ENCODE results near the gene PPFIBP2.

PPFIBP2 gene

DNA sequence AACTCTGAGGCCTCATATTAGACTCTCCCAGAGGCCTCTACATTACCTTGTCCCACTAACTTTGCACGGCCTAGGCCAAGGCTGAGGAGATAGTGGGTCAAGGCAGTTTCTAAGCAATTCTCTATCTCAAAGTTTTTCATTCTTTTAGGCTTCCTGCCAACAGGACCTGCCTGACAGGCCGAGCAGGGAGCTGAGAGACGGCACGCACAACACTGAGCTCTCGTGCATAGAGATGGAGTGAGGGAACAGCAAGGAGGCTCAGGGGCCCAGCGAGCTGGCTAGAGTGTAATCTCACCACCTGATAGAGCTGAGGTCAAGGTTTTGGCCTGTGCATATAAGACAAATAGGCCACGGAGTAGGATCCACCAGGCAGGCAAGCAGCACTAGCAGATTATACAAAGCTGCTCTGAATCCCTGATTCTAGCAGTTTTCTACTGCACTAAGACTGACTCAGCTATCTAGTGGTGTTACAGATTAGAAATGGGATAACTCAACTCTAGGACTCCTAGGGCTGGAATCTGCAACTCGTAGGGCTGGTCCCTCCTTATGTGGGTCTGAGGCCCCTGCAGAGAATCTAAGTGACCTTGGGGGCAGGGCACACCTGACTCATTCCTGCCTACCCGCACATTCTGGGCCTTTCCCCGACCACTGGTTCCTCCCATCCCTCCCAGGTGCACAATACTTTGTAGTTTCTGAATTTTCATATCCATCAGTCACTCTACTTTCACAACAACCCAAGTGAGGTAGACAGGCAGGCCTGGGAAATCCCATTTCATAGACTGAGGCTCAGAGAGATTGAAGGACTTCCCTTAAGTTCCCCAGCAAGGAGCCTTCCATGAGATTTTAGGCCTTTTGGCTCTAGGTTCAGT lies 157.8 kb downstream of the PPFIBP2 start:
- no peak for DNase-seq

DNA sequence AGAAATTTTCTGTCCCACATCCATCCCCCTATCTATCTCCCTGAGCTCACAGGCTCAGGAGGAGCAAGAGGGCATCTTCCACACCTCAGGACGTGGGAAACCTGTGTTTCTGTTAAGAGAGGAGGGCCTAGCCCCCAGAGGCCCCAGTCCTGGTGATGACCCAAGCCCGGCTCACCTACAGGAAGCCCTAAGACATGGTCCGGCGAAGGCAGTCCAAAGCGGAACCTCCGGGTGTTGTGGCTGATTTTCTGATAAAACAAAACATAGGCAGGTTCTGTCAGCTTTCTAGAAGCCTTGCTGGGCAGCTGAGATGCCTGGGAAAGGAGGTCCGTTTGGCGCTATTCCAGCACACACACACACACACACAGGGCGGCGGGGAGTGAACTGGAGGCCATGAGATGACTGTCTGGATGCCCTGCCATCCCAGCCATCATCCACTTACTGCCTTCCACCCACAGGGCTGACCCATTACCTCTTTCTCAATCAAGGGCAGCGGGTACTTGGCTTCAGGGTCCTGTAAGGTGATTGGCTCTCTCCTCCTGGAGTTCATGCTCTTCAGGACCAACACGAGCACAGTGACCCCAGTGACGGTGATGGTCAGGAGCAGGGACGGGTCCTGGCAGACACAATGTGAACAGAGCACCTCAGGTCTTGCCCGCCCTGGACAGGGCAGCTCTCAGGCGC lies 158.6 kb downstream of the PPFIBP2 start:
- DNase-seq: no peak

DNA sequence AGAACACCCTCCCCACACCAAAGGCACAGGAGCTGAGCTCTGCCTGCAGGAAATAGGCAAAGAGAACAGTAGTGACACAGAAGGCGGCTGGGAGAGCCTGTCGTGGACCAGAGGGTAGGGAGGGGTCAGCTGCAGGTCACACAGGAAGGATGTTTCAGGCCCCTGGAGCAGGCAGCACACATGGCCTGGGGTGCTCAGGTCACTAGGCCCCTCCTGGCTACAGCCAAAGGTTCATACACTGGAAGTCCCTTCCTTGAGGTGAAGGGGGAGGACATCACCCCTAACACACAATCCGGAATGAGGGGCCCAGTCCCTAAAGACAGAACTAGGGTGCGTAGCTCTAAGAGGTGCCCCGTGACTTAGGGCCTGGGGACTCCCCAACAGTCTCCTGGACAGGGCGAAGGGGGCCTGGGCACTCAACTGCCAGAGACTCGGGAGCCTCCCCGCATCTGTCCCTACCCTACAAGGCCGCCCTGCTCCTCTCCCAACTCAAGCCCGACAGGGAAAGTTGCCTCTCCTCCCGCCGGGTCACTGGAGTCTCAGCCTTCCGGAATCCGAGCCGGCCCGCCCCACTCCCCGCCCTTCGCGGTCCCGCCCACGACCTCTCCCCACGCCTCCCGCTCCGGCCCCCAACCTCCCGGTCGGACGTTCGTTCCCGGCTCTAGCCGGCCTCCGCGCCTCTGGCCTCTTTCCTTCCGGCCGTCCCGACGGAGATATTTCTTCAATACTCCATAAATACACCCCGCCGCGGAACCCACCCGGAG lies 159.3 kb downstream of the PPFIBP2 start, which contains the start of gene CYB5R2:
Gene CYB5R2 (minus strand): TSS at position 541 of the 764 bp plus-strand sequence. CDS start 675 bp downstream, outside the sequence.
- no peak for DNase-seq

- no peak for DNase-seq
Observed at GRCh38 chr11:7673724-7674434, 160.1 kb downstream of the PPFIBP2 start.

GRCh38 chr11:7675631-7676030 lies 161.8 kb downstream of the PPFIBP2 start:
- DNase-seq: no peak

GRCh38 chr11:7677071-7677470 lies 163.3 kb downstream of the PPFIBP2 start:
- DNase-seq: peak; percentile 63

- DNase-seq: no peak
Observed at GRCh38 chr11:7677796-7678201, 164.0 kb downstream of the PPFIBP2 start.

DNA sequence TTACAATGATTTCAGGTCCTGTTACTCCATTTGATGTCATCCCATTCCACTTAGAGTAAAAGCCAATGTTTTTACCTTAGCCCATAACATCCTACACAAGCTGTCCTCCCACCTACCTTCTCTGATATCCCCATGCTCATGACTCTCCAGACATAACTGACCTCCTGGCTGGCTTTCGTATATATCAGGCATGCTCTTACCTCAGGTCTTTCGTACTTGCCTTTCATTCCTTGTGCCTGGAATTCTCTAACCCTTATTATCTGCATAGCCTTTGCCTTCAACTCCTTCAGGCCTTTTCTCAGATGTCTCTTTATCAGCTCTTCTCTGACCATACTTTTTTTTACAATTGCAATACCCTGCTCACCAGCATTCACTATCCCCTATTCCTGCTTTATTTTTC lies 169.8 kb downstream of the PPFIBP2 start:
- DNase-seq: no peak

DNA sequence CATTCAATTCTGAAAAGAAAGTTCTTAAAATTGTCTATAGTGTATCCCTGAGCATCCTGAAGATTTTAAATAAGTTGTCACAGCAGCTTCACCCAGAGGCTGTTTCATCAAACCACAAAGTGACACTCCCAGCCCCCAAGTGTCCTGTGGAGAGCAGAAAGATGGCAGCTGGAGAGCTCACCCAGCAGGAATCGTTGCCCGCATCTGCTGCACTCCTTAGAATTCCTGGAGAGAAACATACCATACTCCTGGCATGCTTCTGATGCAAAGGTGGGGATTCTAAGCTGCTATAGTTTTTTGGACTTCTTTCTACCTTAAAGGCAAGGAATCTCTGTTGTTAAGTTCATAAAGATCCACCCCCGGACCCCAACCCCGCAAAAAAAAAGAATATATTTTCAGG lies 173.0 kb downstream of the PPFIBP2 start:
- DNase-seq: no peak

- DNase-seq: no peak
Observed at GRCh38 chr11:7687386-7687785, 173.6 kb downstream of the PPFIBP2 start.

GRCh38 chr11:7688238-7688826 lies 174.5 kb downstream of the PPFIBP2 start:
- no peak for DNase-seq

DNA sequence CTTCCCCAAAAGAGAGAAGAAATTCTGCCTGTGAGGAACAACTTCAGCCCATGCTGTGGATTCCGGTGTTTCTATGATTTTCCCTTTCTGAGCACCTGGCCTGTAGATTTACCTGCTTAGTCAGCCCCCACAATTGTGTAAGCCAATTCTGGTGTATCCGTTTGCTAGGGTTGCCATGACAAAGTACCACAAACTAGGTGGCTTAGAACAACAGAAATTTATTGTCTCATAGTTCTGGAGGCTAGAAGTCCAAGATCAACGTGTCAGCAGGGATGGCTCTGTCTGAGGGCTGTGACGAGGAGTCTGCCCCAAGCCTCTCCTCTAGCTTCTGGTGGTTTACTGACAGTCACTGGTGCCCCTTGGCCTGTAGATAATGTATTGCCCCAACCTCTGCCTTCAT lies 175.4 kb downstream of the PPFIBP2 start:
- DNase-seq: no peak

- DNase-seq: no peak
Observed at GRCh38 chr11:7690648-7691047, 176.8 kb downstream of the PPFIBP2 start.

GRCh38 chr11:7691759-7692350 lies 178.1 kb downstream of the PPFIBP2 start:
- no peak for DNase-seq

DNA sequence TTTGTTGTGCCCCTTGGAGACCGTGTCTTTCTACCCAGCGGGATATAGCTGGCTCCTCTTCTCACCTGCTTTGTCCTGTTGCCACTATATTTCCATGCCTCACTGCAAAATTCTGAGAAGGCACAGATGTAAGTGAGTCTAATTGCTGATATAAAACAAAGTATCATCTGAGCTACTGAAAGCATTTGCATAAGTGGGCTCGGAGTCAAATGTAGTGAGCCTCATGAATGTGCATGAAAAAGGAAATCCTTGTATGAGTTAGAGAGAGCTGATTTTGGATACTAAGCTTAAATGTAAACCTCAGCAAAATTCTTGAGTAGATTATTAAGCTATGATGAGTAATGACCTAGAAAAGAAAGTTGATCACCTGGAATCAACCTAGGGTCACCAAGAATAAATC lies 178.6 kb downstream of the PPFIBP2 start:
- no peak for DNase-seq

DNA sequence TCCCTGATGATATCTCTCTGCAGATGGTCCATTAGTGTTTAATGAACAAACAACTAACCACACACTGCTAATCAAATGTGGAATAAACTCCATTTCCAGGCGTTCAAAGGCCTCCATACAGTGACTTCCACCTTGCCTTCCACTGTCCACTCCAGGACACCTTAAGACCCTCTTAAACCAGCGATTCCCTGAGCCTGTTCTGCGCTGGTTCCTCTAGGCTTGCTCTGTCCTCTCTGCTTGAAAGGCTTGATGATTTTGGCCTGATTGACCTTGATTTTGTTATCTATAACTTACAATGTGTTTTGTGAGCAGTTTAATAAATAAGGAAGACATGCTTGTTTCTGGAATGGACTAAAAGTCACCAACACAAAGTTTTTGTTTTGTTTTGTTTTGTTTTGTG lies 180.4 kb downstream of the PPFIBP2 start:
- no peak for DNase-seq

GRCh38 chr11:7696424-7696823 lies 182.6 kb downstream of the PPFIBP2 start:
- no peak for DNase-seq

Measured in MV-4-11 (cell line).